HG03159 (cell line): ENCODE measurements around the gene PERP.
"Not testable (repeated sequence)": the region's sequence is repeated elsewhere in the genome, so short reads cannot be mapped to it uniquely, and the experiment has no call there.

Experiments
- ATAC-seq: cut with Tn5 transposase; IDR thresholded peaks from one replicate; pipeline ENCODE4 v1.9.1; 2021; ENCODE audit warnings: mild to moderate bottlenecking, moderate library complexity; ENCODE audit not compliant: unreplicated experiment

PERP gene

GRCh38 chr6:138107078-138107751, at the start of gene PERP:
TSS of gene PERP (minus strand) at chr6:138107419. CDS start at chr6:138107340, 79 bp downstream.
- peak; percentile 59 for ATAC-seq

DNA sequence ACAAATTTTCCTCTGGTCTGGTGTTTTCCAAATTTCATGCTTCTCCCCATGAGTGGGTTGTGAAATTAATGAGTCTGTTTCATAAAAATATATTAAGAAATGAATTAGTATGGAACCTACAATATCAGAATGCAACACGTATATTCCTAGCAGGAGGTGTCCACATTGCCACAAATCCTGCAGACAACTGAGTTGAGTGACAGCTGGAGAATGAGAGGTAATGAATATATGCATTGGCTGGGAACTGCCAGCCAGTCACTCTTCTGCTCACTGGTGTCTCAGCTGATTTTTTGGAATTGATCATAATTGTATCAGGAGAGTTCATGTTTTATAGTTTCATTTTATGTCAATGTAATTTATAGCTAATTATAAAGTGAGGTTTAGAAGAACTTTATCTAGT, 48.2 kb upstream of the PERP start:
- no peak for ATAC-seq

DNA sequence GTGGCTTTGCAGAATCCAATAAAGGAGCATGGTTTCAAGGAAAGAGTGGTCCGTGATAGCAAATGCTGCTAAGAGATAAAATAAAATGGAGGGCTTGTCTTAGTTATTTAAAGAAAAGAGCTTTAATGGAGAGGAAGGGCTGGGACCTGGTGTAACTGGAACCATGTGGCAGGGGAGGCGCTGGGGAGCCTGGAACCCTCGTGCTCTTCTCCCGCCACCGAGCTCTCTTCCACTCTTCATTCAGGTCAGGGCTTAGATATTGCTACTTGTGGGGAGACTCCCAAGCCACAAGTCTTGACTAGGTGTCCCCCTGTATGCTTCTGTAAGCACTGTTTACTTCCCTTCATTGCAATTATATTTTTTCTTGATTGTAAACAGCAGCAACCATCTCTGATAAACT, 39.3 kb upstream of the PERP start:
- ATAC-seq, result no peak

DNA sequence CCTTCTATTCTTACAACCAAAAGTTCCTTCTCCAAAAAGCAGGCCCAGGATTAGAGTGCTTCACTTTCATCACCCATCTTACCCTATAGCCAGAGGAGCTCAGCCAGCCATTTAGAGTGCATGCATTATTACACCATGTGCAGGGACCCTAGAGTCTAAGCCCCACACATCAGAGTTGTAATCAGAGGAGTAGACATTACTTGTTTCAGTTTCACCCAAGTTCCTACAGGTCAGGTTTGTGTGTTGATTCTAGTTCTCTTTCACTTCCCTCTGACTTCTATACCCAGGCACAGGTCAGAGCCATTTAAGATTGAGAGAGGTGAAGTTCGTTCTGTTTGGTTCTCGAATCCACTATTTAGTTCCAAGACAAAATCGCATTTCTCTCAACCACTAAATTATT, 38.2 kb upstream of the PERP start:
- ATAC-seq, result peak; percentile 87

- no peak for ATAC-seq
These were observed 35.6 kb upstream of the PERP start for GRCh38 chr6:138142806-138143205.

DNA sequence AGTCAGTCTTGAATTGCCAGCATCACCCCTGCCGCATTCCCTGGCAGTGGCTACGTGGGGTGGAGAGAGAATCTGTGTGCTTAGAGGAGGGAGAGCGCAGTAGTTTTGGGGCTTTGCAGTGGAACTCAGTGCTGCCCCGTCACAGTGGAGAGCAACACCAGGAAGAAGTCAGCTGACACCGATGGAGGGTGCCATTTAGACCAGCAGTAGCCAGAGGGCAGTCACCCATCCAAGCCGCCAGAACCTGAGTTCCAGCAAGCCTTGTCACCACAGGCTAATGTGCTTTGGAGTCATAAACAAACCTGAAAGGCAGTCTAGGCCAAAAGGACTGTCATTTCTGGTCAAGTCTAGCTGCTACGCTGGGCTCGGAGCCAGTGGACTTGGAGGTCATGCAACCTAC, 22.0 kb upstream of the PERP start:
- no peak for ATAC-seq

DNA sequence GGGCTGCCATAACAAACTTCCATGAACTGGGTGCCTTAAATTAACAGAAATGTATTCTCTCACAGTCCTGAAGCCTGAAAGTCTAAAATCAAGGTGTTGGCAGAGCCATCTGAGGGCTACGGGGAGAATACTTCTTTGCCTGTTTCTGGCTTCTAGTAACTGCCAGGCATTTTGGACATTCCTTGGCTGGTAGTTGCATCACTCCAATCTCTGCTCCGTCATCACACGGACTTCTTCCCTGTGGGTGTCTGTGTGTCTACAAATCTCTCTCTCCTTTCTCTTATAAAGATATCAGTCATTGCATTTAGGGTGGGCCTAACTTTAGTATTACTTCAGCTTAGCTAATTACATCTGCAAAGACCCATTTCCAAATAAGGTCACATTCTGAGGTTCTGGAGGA, 20.9 kb upstream of the PERP start:
- ATAC-seq, result no peak

- no peak for ATAC-seq
These were observed 16.9 kb upstream of the PERP start for GRCh38 chr6:138124096-138124495.

- ATAC-seq, result no peak
These were observed 12.8 kb upstream of the PERP start for GRCh38 chr6:138119976-138120375.

DNA sequence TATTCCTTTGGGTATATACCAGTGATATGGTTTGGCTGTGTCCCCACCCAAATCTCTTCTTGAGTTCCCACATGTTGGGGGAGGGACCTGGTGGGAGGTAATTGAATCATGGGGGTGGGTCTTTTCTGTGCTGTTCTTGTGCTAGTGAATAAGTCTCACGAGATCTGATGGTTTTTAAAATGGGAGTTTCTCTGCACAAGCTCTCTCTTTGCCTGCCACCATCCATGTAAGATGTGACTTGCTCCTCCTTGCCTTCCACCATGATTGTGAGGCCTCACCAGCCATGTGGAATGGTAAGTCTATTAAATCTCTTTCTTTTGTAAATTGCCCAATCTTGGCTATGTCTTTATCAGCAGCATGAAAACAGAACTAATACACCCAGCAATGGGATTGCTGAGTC, 12.0 kb upstream of the PERP start:
- ATAC-seq, result not testable (repeated sequence)

DNA sequence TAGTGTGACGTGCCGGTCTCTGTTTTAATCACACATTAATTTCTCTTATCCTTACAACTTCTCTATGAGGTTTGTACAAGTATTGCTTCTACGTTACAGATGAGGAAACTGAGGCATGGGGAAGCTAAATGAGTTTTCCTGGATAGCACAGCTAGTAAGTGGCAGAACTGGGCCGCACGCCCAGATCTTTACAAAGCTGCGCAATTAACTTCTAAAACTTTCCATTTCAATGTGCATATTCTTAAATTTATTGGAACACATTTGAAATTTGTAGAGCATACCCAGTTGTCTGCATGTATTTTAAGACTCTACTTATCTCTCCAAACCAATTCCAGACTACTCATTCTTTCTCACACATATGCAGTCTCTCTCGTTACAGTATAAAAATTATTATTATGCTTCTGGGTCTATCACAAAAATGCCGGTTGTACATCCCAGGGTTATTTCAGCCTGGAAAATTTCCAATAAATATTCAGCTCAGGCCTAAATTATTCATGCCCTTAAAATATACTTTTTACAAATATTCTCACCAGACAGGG, 10.2 kb upstream of the PERP start:
- ATAC-seq, result no peak

GRCh38 chr6:138116661-138116999, 9.4 kb upstream of the PERP start:
- ATAC-seq, result no peak

GRCh38 chr6:138115877-138116660, 8.8 kb upstream of the PERP start:
- peak; percentile 90 for ATAC-seq

GRCh38 chr6:138115201-138115600, 8.0 kb upstream of the PERP start:
- ATAC-seq, result no peak

DNA sequence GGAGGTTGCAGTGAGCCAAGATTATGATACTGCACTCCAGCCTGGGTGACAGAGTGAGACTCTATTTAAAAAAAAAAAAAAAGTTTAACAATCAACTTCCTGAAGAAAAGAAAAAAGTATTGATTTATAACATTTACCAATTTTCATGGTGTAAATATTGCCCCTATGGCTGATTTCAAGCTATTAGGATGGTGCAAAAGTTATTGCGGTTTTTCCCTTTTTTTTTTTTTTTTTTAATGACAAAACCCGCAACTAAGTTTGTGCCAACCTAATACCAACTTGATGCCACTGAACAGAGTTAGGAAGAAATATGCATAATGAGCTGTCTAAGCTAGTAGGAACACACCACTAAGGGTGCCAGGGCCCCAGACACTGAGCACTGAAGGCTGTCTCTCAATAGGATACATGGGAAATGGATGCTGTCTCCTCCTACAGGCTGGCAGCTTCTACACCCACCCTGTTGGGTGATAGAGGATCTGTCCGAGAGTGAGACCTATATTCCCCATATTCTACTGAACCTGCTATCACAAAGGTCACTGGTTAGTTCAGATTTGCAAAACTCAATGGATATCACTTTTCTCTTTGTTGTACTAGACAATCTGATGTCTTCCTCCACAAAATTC, 6.5 kb upstream of the PERP start:
- no peak for ATAC-seq

GRCh38 chr6:138110229-138110628, 3.0 kb upstream of the PERP start:
- ATAC-seq, result no peak

DNA sequence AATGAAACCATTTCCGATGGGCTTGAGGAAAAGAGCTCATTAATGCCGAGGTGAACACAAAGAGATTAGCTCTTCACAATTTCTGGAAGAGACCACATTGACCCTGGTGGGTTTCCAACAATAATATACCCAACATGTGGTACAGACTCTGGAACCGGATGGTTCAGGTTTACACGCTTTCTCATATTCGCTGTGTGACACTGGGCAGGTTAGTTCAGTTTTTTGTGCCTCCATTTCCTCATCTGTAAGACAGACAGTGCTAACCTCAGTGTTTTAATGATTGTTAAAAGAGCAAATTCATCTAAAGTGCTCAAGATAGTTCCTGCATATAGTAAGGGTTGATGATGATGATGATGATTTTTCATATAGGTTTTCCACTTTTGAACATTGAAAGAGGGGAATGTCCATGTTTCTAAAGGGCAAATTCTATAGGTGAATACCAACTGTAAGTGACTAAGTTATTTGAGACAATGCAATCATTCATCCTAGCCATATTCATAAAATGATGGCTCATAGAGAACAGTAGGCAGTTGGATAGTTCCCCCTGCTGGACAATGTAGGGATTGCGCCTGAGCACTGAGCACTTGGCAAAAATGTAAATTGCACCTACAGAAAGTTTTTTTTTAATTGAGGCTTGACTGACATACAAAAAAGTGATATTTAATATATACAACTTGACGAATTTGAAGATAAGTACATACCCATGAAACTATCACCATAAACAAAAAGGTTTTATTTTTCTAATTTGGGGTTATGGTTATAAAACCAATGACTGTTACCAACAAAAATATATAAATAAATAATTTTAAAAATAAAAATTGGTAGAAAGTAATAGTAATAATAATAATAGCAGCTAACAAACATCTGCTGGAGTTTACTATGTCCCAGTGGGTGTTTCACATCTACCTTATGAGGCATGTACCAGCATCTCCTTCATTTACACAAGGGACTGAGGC, 2.1 kb upstream of the PERP start:
- ATAC-seq, result peak; percentile 65

DNA sequence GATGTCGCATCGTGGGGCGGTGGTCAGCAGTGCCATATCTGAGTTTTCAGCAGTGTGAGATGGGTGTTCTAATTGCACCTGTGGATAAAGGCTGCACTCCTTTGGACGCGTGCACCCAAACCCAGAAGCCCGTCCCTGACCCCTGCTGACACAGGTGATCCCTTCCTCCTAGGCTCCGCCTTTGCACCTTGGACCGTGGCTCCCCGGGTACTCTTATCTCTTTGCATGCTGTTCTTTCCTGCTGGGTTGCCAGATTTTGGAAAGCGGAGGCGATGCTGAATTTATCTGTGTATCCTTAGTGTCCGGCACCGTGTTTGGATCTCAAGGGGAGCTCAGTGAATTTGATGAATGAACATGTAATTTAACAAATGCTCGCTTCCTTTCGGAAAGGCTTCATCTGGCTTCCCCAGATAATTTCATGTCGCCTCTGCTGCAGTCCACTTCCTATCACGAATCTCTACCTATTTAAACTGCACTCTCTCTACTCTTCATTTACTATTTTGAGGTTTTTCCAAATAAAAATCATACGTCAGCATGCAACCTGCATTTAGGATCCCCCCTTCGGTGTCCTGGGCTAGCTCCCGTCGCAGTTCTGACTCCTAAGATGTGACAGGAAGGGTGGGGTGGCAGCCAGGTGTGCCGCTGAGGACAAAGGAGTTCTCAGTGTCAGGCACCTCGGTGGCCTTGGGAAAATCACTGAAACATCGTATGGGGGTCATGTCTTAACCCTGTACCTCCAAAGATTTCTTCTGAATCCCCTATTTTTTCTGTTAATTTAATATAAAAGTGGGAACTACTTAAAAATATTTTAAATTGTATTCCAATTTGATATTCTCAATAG, 753 bp upstream of the PERP start:
- peak; percentile 11 for ATAC-seq

GRCh38 chr6:138106665-138107077, 548 bp downstream of the PERP start:
- ATAC-seq, result peak; percentile 17
